ENCODE results near the gene ORC4.

ORC4 gene

GRCh38 chr2:147927053-147927588, 93.4 kb downstream of the ORC4 start:
- DNase-seq = no peak

GRCh38 chr2:147925886-147926285, 94.7 kb downstream of the ORC4 start:
- no peak for DNase-seq

- DNase-seq = no peak
Measured at GRCh38 chr2:147924647-147925046, 95.9 kb downstream of the ORC4 start.

GRCh38 chr2:147923846-147924245, 96.7 kb downstream of the ORC4 start:
- DNase-seq = no peak

GRCh38 chr2:147917161-147917560, 103.4 kb downstream of the ORC4 start:
- DNase-seq = no peak

GRCh38 chr2:147916723-147917122, 103.8 kb downstream of the ORC4 start:
- DNase-seq = no peak

- DNase-seq = no peak
Measured at GRCh38 chr2:147916067-147916466, 104.5 kb downstream of the ORC4 start.

- DNase-seq = peak; percentile 12
Measured at GRCh38 chr2:147913701-147914480, 106.6 kb downstream of the ORC4 start.

GRCh38 chr2:147910990-147911473, 109.5 kb downstream of the ORC4 start:
- DNase-seq = peak; percentile 47

- no peak for DNase-seq
Measured at GRCh38 chr2:147909178-147909577, 111.4 kb downstream of the ORC4 start.

- no peak for DNase-seq
Measured at GRCh38 chr2:147904051-147904450, 116.5 kb downstream of the ORC4 start.

- DNase-seq = no peak
Measured at GRCh38 chr2:147888680-147889079, 131.9 kb downstream of the ORC4 start.

GRCh38 chr2:147886136-147886535, 134.4 kb downstream of the ORC4 start:
- DNase-seq = no peak

- no peak for DNase-seq
Measured at GRCh38 chr2:147884830-147885229, 135.7 kb downstream of the ORC4 start.

- DNase-seq = no peak
Measured at GRCh38 chr2:147882631-147883030, 137.9 kb downstream of the ORC4 start.

All from NCI-H2171 (cell line).